ENCODE data around the gene QRFP.

DNA sequence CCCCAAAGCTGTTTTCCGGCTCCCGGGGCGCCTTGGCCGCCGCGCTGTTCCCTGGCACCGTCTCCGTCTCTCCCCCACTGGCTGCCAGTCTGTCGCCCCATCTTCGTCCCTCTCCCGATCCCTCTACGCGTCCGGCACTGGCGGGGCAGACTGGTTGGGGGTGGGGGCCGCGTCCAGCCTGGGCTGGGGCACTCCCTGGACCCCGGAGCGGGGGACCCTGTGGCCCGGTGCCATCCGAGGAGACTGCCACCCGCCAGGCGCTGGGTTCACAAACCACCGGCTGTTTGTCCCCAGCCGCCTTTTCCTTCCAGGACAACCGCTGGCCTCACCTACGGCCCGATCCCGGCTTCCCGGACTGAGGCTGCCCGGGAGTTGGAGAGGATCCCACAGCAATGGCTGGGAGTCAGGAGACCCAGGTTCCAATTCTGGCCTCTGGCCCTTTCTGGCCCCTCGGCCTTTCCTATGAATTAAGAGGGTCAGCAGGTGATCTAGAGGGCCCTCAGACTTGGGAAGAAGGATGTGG is 43.5 kb upstream of the QRFP start:
- TF ChIP-seq, protein P1, sequence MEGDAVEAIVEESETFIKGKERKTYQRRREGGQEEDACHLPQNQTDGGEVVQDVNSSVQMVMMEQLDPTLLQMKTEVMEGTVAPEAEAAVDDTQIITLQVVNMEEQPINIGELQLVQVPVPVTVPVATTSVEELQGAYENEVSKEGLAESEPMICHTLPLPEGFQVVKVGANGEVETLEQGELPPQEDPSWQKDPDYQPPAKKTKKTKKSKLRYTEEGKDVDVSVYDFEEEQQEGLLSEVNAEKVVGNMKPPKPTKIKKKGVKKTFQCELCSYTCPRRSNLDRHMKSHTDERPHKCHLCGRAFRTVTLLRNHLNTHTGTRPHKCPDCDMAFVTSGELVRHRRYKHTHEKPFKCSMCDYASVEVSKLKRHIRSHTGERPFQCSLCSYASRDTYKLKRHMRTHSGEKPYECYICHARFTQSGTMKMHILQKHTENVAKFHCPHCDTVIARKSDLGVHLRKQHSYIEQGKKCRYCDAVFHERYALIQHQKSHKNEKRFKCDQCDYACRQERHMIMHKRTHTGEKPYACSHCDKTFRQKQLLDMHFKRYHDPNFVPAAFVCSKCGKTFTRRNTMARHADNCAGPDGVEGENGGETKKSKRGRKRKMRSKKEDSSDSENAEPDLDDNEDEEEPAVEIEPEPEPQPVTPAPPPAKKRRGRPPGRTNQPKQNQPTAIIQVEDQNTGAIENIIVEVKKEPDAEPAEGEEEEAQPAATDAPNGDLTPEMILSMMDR (IDR thresholded peaks at IDR 0.05; ENCODE audit: control extremely low read depth in 1 of 3, insufficient read depth in 1 of 3, low read depth in 1 of 3, low read length in 3 of 3) = no peak
- TF ChIP-seq RAD21 (IDR thresholded peaks at IDR 0.05 in 1 of 2, conservative IDR thresholded peaks at IDR 0.05 in 1 of 2; ENCODE audit: low read depth in 2 of 2, low read length in 2 of 2) = no peak
- TF ChIP-seq ZNF274 (IDR thresholded peaks at IDR 0.05; ENCODE audit: borderline replicate concordance, extremely low read depth, low read length) = no peak
- TF ChIP-seq TEAD4 (IDR thresholded peaks at IDR 0.05; ENCODE audit: low read depth, low read length) = no peak
- TF ChIP-seq, protein P2, sequence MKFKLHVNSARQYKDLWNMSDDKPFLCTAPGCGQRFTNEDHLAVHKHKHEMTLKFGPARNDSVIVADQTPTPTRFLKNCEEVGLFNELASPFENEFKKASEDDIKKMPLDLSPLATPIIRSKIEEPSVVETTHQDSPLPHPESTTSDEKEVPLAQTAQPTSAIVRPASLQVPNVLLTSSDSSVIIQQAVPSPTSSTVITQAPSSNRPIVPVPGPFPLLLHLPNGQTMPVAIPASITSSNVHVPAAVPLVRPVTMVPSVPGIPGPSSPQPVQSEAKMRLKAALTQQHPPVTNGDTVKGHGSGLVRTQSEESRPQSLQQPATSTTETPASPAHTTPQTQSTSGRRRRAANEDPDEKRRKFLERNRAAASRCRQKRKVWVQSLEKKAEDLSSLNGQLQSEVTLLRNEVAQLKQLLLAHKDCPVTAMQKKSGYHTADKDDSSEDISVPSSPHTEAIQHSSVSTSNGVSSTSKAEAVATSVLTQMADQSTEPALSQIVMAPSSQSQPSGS (IDR thresholded peaks at IDR 0.05; ENCODE audit: low read length) = no peak
- TF ChIP-seq, protein P3, sequence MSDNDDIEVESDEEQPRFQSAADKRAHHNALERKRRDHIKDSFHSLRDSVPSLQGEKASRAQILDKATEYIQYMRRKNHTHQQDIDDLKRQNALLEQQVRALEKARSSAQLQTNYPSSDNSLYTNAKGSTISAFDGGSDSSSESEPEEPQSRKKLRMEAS (IDR thresholded peaks at IDR 0.05) = no peak
- no peak for TF ChIP-seq RFX5 (IDR thresholded peaks at IDR 0.05; ENCODE audit: borderline replicate concordance, low read depth, low read length)
- no peak for TF ChIP-seq FOSL1 (IDR thresholded peaks at IDR 0.05; ENCODE audit: insufficient read depth, low read depth, low read length)
- no peak for TF ChIP-seq BCL11A (IDR thresholded peaks at IDR 0.05; ENCODE audit: low read depth in 2 of 2, low read length in 2 of 2)
- peak; percentile 39 for TF ChIP-seq RNF2 (IDR thresholded peaks at IDR 0.05; ENCODE audit: borderline replicate concordance, low read depth, low read length, missing control alignments, poor library complexity, severe bottlenecking)
- TF ChIP-seq NRF1 (IDR thresholded peaks at IDR 0.05; ENCODE audit: low read depth, low read length) = no peak
- TF ChIP-seq EZH2 (IDR thresholded peaks at IDR 0.05; ENCODE audit: low read depth, low read length, severe bottlenecking) = peak; percentile 77

All from H1 (cell line).